K562 (cell line): Measurements from ENCODE around the gene GNA15. TPM values are rescaled to one million over a fixed set of nuclear protein-coding genes. Genes with fewer than 3 reads are reported as not detected.

Experiments
- ATAC-seq: fragments of 200-7000 bp; cut with Tn5 transposase; 3 replicates; pipeline ENCODE4 v1.9.1; 2020; ENCODE audit warnings: moderate library complexity
- BruUV-seq: library from RNA; stranded (reverse); fragments of 400-500 nt; replicated peaks from 2 replicates; lab custom pipeline; 2021; lab: Mats Ljungman, UMichigan
- CTCF ChIA-PET: fragments of 300-600 bp; formaldehyde crosslinking; extraction: SDS; loops from one replicate; lab custom pipeline; 2021; ENCODE audit warnings: low intra/inter-chr PET ratio; lab: Yijun Ruan, JAX
- POLR2A ChIA-PET: fragments of 300-600, 350-650 bp; sonication (Branson Sonifier 250); formaldehyde crosslinking; extraction: SDS; loops from one replicate; lab custom pipeline; 2021; ENCODE audit warnings: antibody characterized with exemption, inconsistent platforms; lab: Yijun Ruan, JAX
- DNase-seq, 4 experiments: peaks; one replicate each; pipeline versions ENCODE4 v3.0.0 to v3.0.0-alpha.2; 2011 to 2018; ENCODE audit warnings: low spot score in 3 of 4, mixed read lengths in 3 of 4; ENCODE audit errors: extremely low read depth in 1 of 4
- FAIRE-seq: peaks from 2 replicates; lab custom pipeline; 2011; peaks lifted over from hg19 to GRCh38; lab: Jason Lieb, UNC
- H2AFZ ChIP-seq: 2 replicates; pipeline ENCODE4 v1.6.0; 2011; ENCODE audit warnings: low read depth, low read length, control low read depth, inconsistent platforms
- H3K27ac ChIP-seq: fragments of 200-600 bp; 3 replicates; pipeline ENCODE4 v1.8.0; 2011; ENCODE audit warnings: low read depth, mild to moderate bottlenecking, control low read depth, inconsistent platforms, low read length, moderate library complexity, mixed read lengths; ENCODE audit errors: extremely low read depth
- H3K27me3 ChIP-seq, 2 experiments: fragments of 300-600 bp in 1 of 2; 2 replicates in 1 of 2; 3 replicates in 1 of 2; pipeline versions ENCODE4 v1.6.0 to v1.8.0; 2011; ENCODE audit warnings: inconsistent platforms in 2 of 2, low read length in 2 of 2, mild to moderate bottlenecking in 1 of 2, mixed read lengths in 1 of 2, moderate library complexity in 1 of 2; ENCODE audit not compliant: control insufficient read depth in 2 of 2, insufficient read depth in 2 of 2
- H3K36me3 ChIP-seq: fragments of 300-600 bp; 3 replicates; pipeline ENCODE4 v1.8.0; 2011; ENCODE audit warnings: mild to moderate bottlenecking, low read length, inconsistent platforms; ENCODE audit not compliant: control insufficient read depth, insufficient read depth
- H3K4me1 ChIP-seq, 2 experiments: fragments of 200-600 bp in 1 of 2; replicated peaks in 1 of 2; 2 replicates in 1 of 2; 3 replicates in 1 of 2; pipeline versions ENCODE4 v1.5.1 to v1.8.0; 2011; ENCODE audit warnings: inconsistent platforms in 2 of 2, low read length in 2 of 2, mild to moderate bottlenecking in 1 of 2, mixed read lengths in 1 of 2, moderate library complexity in 1 of 2; ENCODE audit not compliant: control insufficient read depth in 2 of 2, insufficient read depth in 2 of 2
- H3K4me2 ChIP-seq: 2 replicates; pipeline ENCODE4 v1.6.1; 2011; ENCODE audit warnings: low read length, control low read depth, inconsistent platforms, mixed read lengths; ENCODE audit not compliant: insufficient read depth
- H3K4me3 ChIP-seq: fragments of 200-600 bp; sonication (generic), shearing (Covaris generic); 2 replicates; pipeline ENCODE4 v1.5.1; 2016; ENCODE audit warnings: control low read depth, inconsistent platforms
- H3K79me2 ChIP-seq: fragments of 200-600 bp; 3 replicates; pipeline ENCODE4 v1.8.0; 2011; ENCODE audit warnings: low read length, inconsistent platforms; ENCODE audit not compliant: control insufficient read depth, insufficient read depth
- H3K9ac ChIP-seq, 2 experiments: 2 replicates each; pipeline versions ENCODE4 v1.6.0 to v1.6.1; 2011; ENCODE audit warnings: low read depth in 2 of 2, low read length in 2 of 2, control low read depth in 1 of 2, inconsistent platforms in 1 of 2, mild to moderate bottlenecking in 1 of 2, mixed read lengths in 1 of 2; ENCODE audit not compliant: insufficient read depth in 1 of 2
- H3K9me1 ChIP-seq: one replicate; pipeline ENCODE4 v1.6.0; 2011; ENCODE audit warnings: inconsistent platforms, mild to moderate bottlenecking, low read length, moderate library complexity; ENCODE audit not compliant: control insufficient read depth, insufficient read depth
- H3K9me3 ChIP-seq: replicated peaks from 2 replicates; pipeline ENCODE4 v1.5.1; 2011; ENCODE audit warnings: low read depth, low read length, inconsistent platforms; ENCODE audit not compliant: control insufficient read depth, insufficient read depth
- H4K20me1 ChIP-seq: replicated peaks from 2 replicates; pipeline ENCODE4 v1.6.1; 2011; ENCODE audit warnings: low read length, inconsistent platforms, mixed read lengths; ENCODE audit not compliant: control insufficient read depth, insufficient read depth
- ADNP ChIP-seq: fragments of 200-800 bp; sonication (Bioruptor generic); IDR thresholded peaks from 2 replicates; pipeline ENCODE4 v1.6.1; 2016; ENCODE audit warnings: missing genetic modification characterization, missing compliant biosample characterization
- BCOR ChIP-seq: fragments of 450-650 bp; IDR thresholded peaks from 2 replicates; pipeline ENCODE4 v1.6.1; 2016
- CHD4 ChIP-seq: fragments of 200-600 bp; sonication (generic); IDR thresholded peaks from 3 replicates; pipeline ENCODE4 v1.6.1; 2012; ENCODE audit warnings: low read depth, mild to moderate bottlenecking, mixed read lengths, low read length, inconsistent platforms; ENCODE audit not compliant: insufficient read depth, insufficient replicate concordance, poor library complexity, severe bottlenecking
- ETV5 ChIP-seq: sonication (generic); formaldehyde crosslinking; IDR thresholded peaks from 2 replicates; pipeline ENCODE4 v1.4.0; 2020; ENCODE audit warnings: low read depth, mild to moderate bottlenecking, missing genetic modification reagents
- FOXA1 ChIP-seq: fragments of 450-650 bp; IDR thresholded peaks from 2 replicates; pipeline ENCODE4 v1.6.1; 2016; ENCODE audit warnings: mild to moderate bottlenecking, borderline replicate concordance
- KDM1A ChIP-seq, 2 experiments: fragments of 450-650 bp; IDR thresholded peaks; 2 replicates each; pipeline ENCODE4 v1.6.1; 2016; ENCODE audit warnings: mild to moderate bottlenecking in 2 of 2
- MCM3 ChIP-seq: fragments of 450-650 bp; IDR thresholded peaks from 2 replicates; pipeline ENCODE4 v1.6.1; 2016
- NFIC ChIP-seq: fragments of 450-650 bp; IDR thresholded peaks from 2 replicates; pipeline ENCODE4 v1.6.1; 2017; ENCODE audit warnings: mild to moderate bottlenecking, inconsistent platforms
- NR3C1 ChIP-seq: sonication (generic); formaldehyde crosslinking; IDR thresholded peaks from 2 replicates; pipeline ENCODE4 v1.8.1; 2022; ENCODE audit warnings: missing genetic modification reagents
- PCBP1 ChIP-seq: fragments of 200-400 bp; formaldehyde crosslinking; IDR thresholded peaks from 2 replicates; pipeline ENCODE4 v1.6.1; 2018; ENCODE audit warnings: mild to moderate bottlenecking, low read depth, low read length; ENCODE audit not compliant: poor library complexity, severe bottlenecking
- PTBP1 ChIP-seq: fragments of 200-400 bp; formaldehyde crosslinking; IDR thresholded peaks from 2 replicates; pipeline ENCODE4 v1.6.1; 2017; ENCODE audit warnings: low read depth, low read length
- RBM25 ChIP-seq: fragments of 200-400 bp; formaldehyde crosslinking; IDR thresholded peaks from 2 replicates; pipeline ENCODE4 v1.6.1; 2018; ENCODE audit warnings: low read length, low read depth, moderate library complexity; ENCODE audit not compliant: severe bottlenecking
- RCOR1 ChIP-seq, 2 experiments: IDR thresholded peaks; 2 replicates each; pipeline ENCODE4 v1.6.1; 2012; ENCODE audit warnings: low read depth in 2 of 2, low read length in 2 of 2, borderline replicate concordance in 1 of 2, improper control_type of control experiment in 1 of 2
- SMARCA5 ChIP-seq: fragments of 450-650 bp; IDR thresholded peaks from 2 replicates; pipeline ENCODE4 v1.6.1; 2016
- ZFX ChIP-seq: sonication (generic); formaldehyde crosslinking; IDR thresholded peaks from 2 replicates; pipeline ENCODE4 v1.8.0; 2022; ENCODE audit warnings: mild to moderate bottlenecking, missing genetic modification reagents, moderate library complexity
- WGBS: fragments of 100-300 bp; shearing (Covaris generic); methylation state at CpG from one replicate; pipeline ENCODE4 v1.1.6; 2016; ENCODE audit warnings: low coverage, mixed read lengths; ENCODE audit not compliant: insufficient coverage; ENCODE audit errors: missing lambda C conversion rate; 5-methylcytosine and 5-hydroxymethylcytosine counted together
- in situ Hi-C: fragments of 300-500 bp; cut with MboI; formaldehyde crosslinking; loops from 4 replicates; pipeline ENCODE4 v1.15.0; 2018; ENCODE audit warnings: inconsistent platforms, mixed read lengths
- intact Hi-C: fragments of 100-400 bp; cut with micrococcal nuclease; formaldehyde crosslinking; loops from 2 replicates; pipeline ENCODE4 v1.14.2; 2022
- polyA plus RNA-seq, 8 experiments: library from polyadenylated mRNA; depleted of rRNA in 4 of 8; stranded (reverse) in 5 of 8; unstranded in 3 of 8; fragments of >200 nt; fragmentation: Nextera tagmentation in 2 of 8; fragmentation: Illumina TruSeq in 1 of 8; extraction: Ambion mirVana in 2 of 8; extraction: Trizol in 1 of 8; gene quantifications; 2 replicates each; pipeline versions ENCODE4 v1.2.1 to v1.2.3, GENCODE V29; 2011 to 2014; ENCODE audit warnings: inconsistent platforms in 1 of 8, missing spikeins in 1 of 8
- total RNA-seq, 7 experiments: library from RNA; depleted of rRNA in 6 of 7; stranded (reverse); fragments of >200 nt in 6 of 7; fragmentation: Illumina TruSeq in 2 of 7; extraction: Trizol in 2 of 7; gene quantifications; 2 replicates each; pipeline versions ENCODE4 v1.2.1 to v1.2.3, GENCODE V29; 2011 to 2021; ENCODE audit warnings: low replicate concordance in 1 of 7
- TF ChIP-seq, protein P1 (sequence below): fragments of 450-650 bp; IDR thresholded peaks from 2 replicates; pipeline ENCODE4 v1.6.1; 2016
- TF ChIP-seq, protein P2 (sequence below): fragments of 450-650 bp; formaldehyde crosslinking; IDR thresholded peaks from 2 replicates; pipeline ENCODE4 v1.4.0; 2022; ENCODE audit warnings: missing genetic modification characterization

Gene GNA15
- total and polyA plus RNA-seq, 9 of the 15 experiments (the other 6 are each of a cell fraction or from before 2014, with no cell fraction given): 0.03 to 0.24 (median 0.11) TPM; not detected in 1

DNA sequence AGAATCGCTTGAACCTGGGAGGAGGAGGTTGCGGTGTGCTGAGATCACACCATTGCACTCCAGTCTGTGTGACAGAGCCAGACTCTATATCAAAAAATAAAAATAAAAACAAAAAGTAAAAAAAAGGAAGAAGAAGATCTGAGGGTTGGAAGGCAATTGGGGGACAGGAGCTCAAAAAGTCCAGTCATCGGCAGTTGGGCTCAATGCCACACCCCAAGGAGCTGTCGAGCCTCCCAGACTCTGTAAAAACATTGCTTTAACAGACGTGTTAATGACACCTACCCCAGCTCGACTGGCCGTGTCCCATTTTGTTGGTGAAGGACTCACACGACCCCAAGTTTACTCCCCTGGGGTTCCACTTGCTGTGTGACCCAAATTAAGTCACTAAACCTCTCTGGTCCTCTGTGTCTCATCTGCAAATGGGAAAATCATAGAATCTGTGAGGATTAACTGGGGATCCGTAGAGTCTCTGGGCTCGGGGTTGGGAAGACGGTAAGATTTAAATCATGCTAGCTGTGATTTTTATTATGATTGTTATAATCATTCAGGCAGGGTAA, 7.0 kb downstream of the GNA15 start (continued):
- TF ChIP-seq ADNP (tag): peak; percentile 86
- TF ChIP-seq, protein P1, sequence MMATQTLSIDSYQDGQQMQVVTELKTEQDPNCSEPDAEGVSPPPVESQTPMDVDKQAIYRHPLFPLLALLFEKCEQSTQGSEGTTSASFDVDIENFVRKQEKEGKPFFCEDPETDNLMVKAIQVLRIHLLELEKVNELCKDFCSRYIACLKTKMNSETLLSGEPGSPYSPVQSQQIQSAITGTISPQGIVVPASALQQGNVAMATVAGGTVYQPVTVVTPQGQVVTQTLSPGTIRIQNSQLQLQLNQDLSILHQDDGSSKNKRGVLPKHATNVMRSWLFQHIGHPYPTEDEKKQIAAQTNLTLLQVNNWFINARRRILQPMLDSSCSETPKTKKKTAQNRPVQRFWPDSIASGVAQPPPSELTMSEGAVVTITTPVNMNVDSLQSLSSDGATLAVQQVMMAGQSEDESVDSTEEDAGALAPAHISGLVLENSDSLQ: no peak
- TF ChIP-seq, all 486 proteins: peak for 9

DNA sequence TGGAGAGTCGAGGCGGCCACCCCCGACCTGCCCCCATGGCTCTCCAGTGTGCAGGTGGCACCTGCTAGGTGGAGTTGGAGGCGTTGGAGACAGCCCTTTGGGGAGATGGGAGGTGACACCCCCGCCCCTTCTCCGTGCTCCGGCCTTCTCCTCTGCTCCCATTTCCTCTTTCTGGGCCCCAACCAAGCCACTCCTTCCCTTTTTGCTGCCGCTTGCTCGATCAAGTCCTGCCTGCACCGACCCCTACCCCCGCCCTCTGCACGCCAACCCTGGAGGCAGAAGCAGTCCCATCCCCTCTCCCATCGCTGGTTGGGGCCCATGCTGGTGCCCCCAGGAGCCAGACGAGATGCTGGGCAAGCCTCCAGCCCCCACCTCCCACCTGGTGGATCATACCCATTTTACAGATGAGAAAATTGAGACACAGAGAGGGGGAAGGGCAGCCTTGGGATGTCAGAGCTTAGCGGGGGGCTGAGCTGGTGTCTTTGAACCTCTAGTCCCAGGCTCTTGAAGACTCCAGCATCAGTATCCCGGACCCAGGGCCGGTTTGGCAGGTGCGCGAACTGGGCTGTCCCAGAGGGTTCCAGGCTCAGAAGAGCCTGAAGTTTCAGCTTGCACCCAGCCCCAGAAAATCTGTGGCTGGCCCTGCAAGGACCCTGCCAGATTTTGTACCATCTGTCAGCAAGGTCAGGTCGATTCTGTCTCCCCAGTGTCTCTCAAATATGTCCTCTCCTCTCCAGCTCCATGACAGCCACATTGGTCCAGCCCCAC, 10.3 kb downstream of the GNA15 start:
- peak in 2 of 4 experiments; percentile 10 to 18 for DNase-seq
- intact Hi-C loops (no loop called here), in situ Hi-C loops (no loop called here)
- Histone ChIP-seq H2AFZ (peak overlapping the region; percentile 35; the same call in 1 of the 2 replicates), H3K36me3 (no peaks in the 10 kb centered on the region), H4K20me1 (no peaks in the 10 kb centered on the region), H3K9ac (0 out of 4 replicates have a peak overlapping the region, but pooled peaks of 1 of the 2 experiments have one; percentile 23), H3K27ac (no peak overlapping the region), H3K9me1 (no peaks in the 10 kb centered on the region), H3K9me3 (no peaks in the 10 kb centered on the region), H3K4me2 (no peak overlapping the region), H3K27me3 (no peaks in the 10 kb centered on the region; a peak in 1 of 5 replicates), H3K4me1 (peaks cover 0 to 26% of the 10 kb centered on the region in 2 experiments; a peak in 3 of 5 replicates), H3K4me3 (no peak overlapping the region), H3K79me2 (no peaks in the 10 kb centered on the region)
- BruUV-seq: no TSS peak
- FAIRE-seq: no peak
- ChIA-PET POLR2A (no interaction called here), CTCF (no interaction called here)
- WGBS: 59% methylated on average over 18 of the region's 20 CpGs
- ATAC-seq: peak; percentile 30
- TF ChIP-seq BCOR (peak; percentile 95), KDM1A (IDR thresholded peaks at IDR 0.05) (peak; percentile 16 to 55), PTBP1 (peak; percentile 29; the same call in 1 of the 2 replicates), RBM25 (peak; percentile 77), ETV5 (CRISPR knock-in tag) (0 out of 2 replicates have a peak, but pooled peaks have one; percentile 20), ADNP (tag) (peak; percentile 92), CHD4 (peak; percentile 98), NFIC (0 out of 2 replicates have a peak, but pooled peaks have one; percentile 6), FOXA1 (no peak), SMARCA5 (peak; percentile 13; the same call in 1 of the 2 replicates), PCBP1 (peak; percentile 13), RCOR1 (IDR thresholded peaks at IDR 0.05; ENCODE audit: borderline replicate concordance in 1 of 2, low read depth in 2 of 2, low read length in 2 of 2) (peak; percentile 25 to 46; a peak in 1 of 4 replicates), ZFX (CRISPR knock-in tag) (peak; percentile 14; the same call in 1 of the 2 replicates), NR3C1 (CRISPR knock-in tag) (no peak), MCM3 (no peak)
- TF ChIP-seq, protein P2, sequence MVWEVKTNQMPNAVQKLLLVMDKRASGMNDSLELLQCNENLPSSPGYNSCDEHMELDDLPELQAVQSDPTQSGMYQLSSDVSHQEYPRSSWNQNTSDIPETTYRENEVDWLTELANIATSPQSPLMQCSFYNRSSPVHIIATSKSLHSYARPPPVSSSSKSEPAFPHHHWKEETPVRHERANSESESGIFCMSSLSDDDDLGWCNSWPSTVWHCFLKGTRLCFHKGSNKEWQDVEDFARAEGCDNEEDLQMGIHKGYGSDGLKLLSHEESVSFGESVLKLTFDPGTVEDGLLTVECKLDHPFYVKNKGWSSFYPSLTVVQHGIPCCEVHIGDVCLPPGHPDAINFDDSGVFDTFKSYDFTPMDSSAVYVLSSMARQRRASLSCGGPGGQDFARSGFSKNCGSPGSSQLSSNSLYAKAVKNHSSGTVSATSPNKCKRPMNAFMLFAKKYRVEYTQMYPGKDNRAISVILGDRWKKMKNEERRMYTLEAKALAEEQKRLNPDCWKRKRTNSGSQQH (CRISPR knock-in tag): no peak
